ENCODE measurements around the gene HSPA1A.
"Not testable (repeated sequence)": the region's sequence is repeated elsewhere in the genome, so short reads cannot be mapped to it uniquely, and the experiment has no call there.

Gene HSPA1A

GRCh38 chr6:31799781-31800180 is 15.6 kb upstream of the HSPA1A start:
- H3K4me3 ChIP-seq (ENCODE audit: low read depth, low read length): no peak overlapping the region
- no peak for TF ChIP-seq CTCF (IDR thresholded peaks at IDR 0.05; ENCODE audit: low read depth, low read length, missing control alignments)
- DNase-seq (ENCODE audit: low read depth): no peak

- not testable (repeated sequence) for DNase-seq (ENCODE audit: low read depth); H3K4me3 ChIP-seq (ENCODE audit: low read depth, low read length)
Observed at GRCh38 chr6:31801031-31801927, 14.1 kb upstream of the HSPA1A start.

- peak overlapping the region; percentile 61 for H3K4me3 ChIP-seq (ENCODE audit: low read depth, low read length)
- no peak for DNase-seq (ENCODE audit: low read depth)
- TF ChIP-seq CTCF (IDR thresholded peaks at IDR 0.05; ENCODE audit: low read depth, low read length, missing control alignments): no peak
Observed at GRCh38 chr6:31805939-31806469, 9.3 kb upstream of the HSPA1A start.

GRCh38 chr6:31806470-31807272 is 8.7 kb upstream of the HSPA1A start, which contains the start of gene LSM2:
LSM2 (minus strand) TSS chr6:31806966; CDS start chr6:31806757, 209 bp downstream.
- TF ChIP-seq CTCF (IDR thresholded peaks at IDR 0.05; ENCODE audit: low read depth, low read length, missing control alignments): no peak
- peak; percentile 83 for DNase-seq (ENCODE audit: low read depth)
- H3K4me3 ChIP-seq (ENCODE audit: low read depth, low read length): peak within 1 kb of the TSS; percentile 61

- not testable (repeated sequence) for H3K4me3 ChIP-seq (ENCODE audit: low read depth, low read length); DNase-seq (ENCODE audit: low read depth)
Observed at GRCh38 chr6:31808599-31808998, 6.7 kb upstream of the HSPA1A start.

GRCh38 chr6:31811645-31812044 is 3.7 kb upstream of the HSPA1A start:
- TF ChIP-seq CTCF (IDR thresholded peaks at IDR 0.05; ENCODE audit: low read depth, low read length, missing control alignments): no peak
- DNase-seq (ENCODE audit: low read depth): no peak
- H3K4me3 ChIP-seq (ENCODE audit: low read depth, low read length): no peak overlapping the region

- DNase-seq (ENCODE audit: low read depth): no peak
- TF ChIP-seq CTCF (IDR thresholded peaks at IDR 0.05; ENCODE audit: low read depth, low read length, missing control alignments): no peak
- no peak overlapping the region; the same call in 1 of the 2 replicates for H3K4me3 ChIP-seq (ENCODE audit: low read depth, low read length)
Observed at GRCh38 chr6:31813465-31813849, 1.9 kb upstream of the HSPA1A start.

Data from GM12864 (cell line).